Type B pancreatic cell (in vitro differentiated cells): ENCODE data around the gene KIRREL3. TPM values are rescaled to one million over a fixed set of nuclear protein-coding genes. Genes with fewer than 3 reads are reported as not detected.

Source experiments
- DNase-seq: peaks from one replicate; pipeline ENCODE4 v3.0.0; 2021; ENCODE audit warnings: mixed read lengths; ENCODE audit not compliant: unreplicated experiment; ENCODE audit errors: extremely low spot score
- H3K27ac Mint-ChIP-seq: 2 replicates; pipeline ENCODE4 v1.8.0; 2021; ENCODE audit warnings: mild to moderate bottlenecking, mixed read lengths
- H3K27me3 Mint-ChIP-seq: 2 replicates; pipeline ENCODE4 v1.8.0; 2021; ENCODE audit warnings: mixed read lengths
- H3K36me3 Mint-ChIP-seq: 2 replicates; pipeline ENCODE4 v1.8.0; 2021; ENCODE audit warnings: mixed read lengths
- H3K4me1 Mint-ChIP-seq: one replicate; pipeline ENCODE4 v1.8.0; 2021; ENCODE audit warnings: mixed read lengths; ENCODE audit not compliant: unreplicated experiment
- H3K4me3 Mint-ChIP-seq: 2 replicates; pipeline ENCODE4 v1.8.0; 2021; ENCODE audit warnings: mild to moderate bottlenecking, mixed read lengths
- H3K9me3 Mint-ChIP-seq: 2 replicates; pipeline ENCODE4 v1.8.0; 2021; ENCODE audit warnings: mixed read lengths
- CTCF ChIP-seq: fragments of 200-600 bp; sonication (generic); conservative IDR thresholded peaks from 2 replicates; pipeline ENCODE4 v1.5.0; 2021; ENCODE audit warnings: antibody characterized with exemption, mild to moderate bottlenecking
- total RNA-seq: library from RNA; stranded (reverse); gene quantifications from 2 replicates; pipeline ENCODE4 v1.2.1, GENCODE V29; 2021; ENCODE audit warnings: low replicate concordance

Gene KIRREL3
- total RNA-seq, 1 donor from 2014 or later = 4.1 TPM

GRCh38 chr11:126747315-126747714 lies 253.3 kb downstream of the KIRREL3 start:
- H3K27me3 Mint-ChIP-seq = no peaks in the 10 kb centered on the region
- H3K36me3 Mint-ChIP-seq = no peaks in the 10 kb centered on the region
- H3K27ac Mint-ChIP-seq = no peak overlapping the region
- H3K4me1 Mint-ChIP-seq = peaks cover 49% of the 10 kb centered on the region
- no peak for DNase-seq
- H3K9me3 Mint-ChIP-seq = peaks cover 6% of the 10 kb centered on the region
- TF ChIP-seq CTCF = no peak
- no peak overlapping the region for H3K4me3 Mint-ChIP-seq

- Mint-ChIP-seq H3K27me3 (peaks cover 3% of the 10 kb centered on the region), H3K27ac (no peak overlapping the region), H3K36me3 (no peaks in the 10 kb centered on the region), H3K4me1 (peaks cover 49% of the 10 kb centered on the region), H3K4me3 (no peak overlapping the region), H3K9me3 (peaks cover 5% of the 10 kb centered on the region)
- no peak for DNase-seq
- TF ChIP-seq CTCF = no peak
Measured at GRCh38 chr11:126746443-126746842, 254.1 kb downstream of the KIRREL3 start.

- Mint-ChIP-seq H3K4me1 (peaks cover 57% of the 10 kb centered on the region), H3K4me3 (no peak overlapping the region), H3K9me3 (no peaks in the 10 kb centered on the region), H3K27me3 (peaks cover 11% of the 10 kb centered on the region), H3K27ac (no peak overlapping the region), H3K36me3 (no peaks in the 10 kb centered on the region)
- no peak for TF ChIP-seq CTCF
- DNase-seq = no peak
Measured at GRCh38 chr11:126744699-126745098, 255.9 kb downstream of the KIRREL3 start.

DNA sequence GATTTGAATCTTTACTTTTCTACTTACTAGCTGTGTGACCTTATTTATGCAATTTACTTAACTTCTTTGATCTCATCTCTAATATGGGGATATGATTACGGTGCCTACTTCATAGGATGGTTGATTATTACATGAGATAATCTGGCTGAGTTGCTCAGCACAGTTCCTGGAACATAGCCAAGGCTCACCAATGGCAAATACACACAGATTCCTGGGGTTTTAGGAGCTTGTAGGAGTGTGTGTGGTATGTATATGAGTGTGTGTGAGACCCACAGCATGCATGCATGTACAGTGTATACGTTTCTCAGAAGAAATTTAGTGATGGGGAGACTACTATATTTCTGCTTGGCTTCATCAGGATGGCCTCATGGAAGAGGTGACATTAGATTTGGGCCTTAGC lies 256.9 kb downstream of the KIRREL3 start:
- Mint-ChIP-seq H3K4me3 (no peak overlapping the region), H3K9me3 (no peaks in the 10 kb centered on the region), H3K27ac (no peak overlapping the region), H3K27me3 (peaks cover 17% of the 10 kb centered on the region), H3K36me3 (no peaks in the 10 kb centered on the region), H3K4me1 (peaks cover 53% of the 10 kb centered on the region)
- DNase-seq = no peak
- no peak for TF ChIP-seq CTCF

- H3K27ac Mint-ChIP-seq = no peak overlapping the region
- no peaks in the 10 kb centered on the region for H3K9me3 Mint-ChIP-seq
- no peak overlapping the region for H3K4me3 Mint-ChIP-seq
- peaks cover 45% of the 10 kb centered on the region for H3K4me1 Mint-ChIP-seq
- TF ChIP-seq CTCF = no peak
- DNase-seq = no peak
- peaks cover 19% of the 10 kb centered on the region for H3K27me3 Mint-ChIP-seq
- H3K36me3 Mint-ChIP-seq = no peaks in the 10 kb centered on the region
Measured at GRCh38 chr11:126742582-126742981, 258.0 kb downstream of the KIRREL3 start.

DNA sequence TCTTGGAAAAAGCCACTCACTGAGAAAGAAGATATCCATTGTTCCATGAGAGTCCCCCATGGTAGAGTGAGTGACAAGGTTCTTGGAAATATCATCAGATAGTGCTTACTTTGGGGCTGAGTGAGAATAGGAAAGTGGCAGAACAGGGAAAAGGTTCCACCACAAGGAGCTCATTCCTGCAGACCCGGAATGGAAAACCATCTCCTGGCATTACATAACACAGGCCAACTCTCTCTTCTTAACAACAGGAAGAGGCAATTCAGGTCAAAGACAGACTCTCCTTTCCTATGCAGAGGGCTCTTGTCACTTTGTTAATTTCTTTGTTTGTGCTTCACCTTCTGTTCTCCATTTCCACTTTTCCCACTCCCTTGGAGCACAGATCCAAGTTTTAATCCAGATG lies 259.7 kb downstream of the KIRREL3 start:
- TF ChIP-seq CTCF = no peak
- H3K4me3 Mint-ChIP-seq = no peak overlapping the region
- no peak for DNase-seq
- peaks cover 19% of the 10 kb centered on the region for H3K27me3 Mint-ChIP-seq
- no peaks in the 10 kb centered on the region for H3K36me3 Mint-ChIP-seq
- peaks cover 33% of the 10 kb centered on the region for H3K4me1 Mint-ChIP-seq
- H3K9me3 Mint-ChIP-seq = no peaks in the 10 kb centered on the region
- no peak overlapping the region for H3K27ac Mint-ChIP-seq
